LNCAP (cell line): ENCODE results near the gene SLC2A9.

Experiments
- CTCF ChIP-seq: fragments of 450-650 bp; IDR thresholded peaks from 2 replicates; pipeline ENCODE4 v1.5.1; 2017; ENCODE audit warnings: mild to moderate bottlenecking

Gene SLC2A9

GRCh38 chr4:10023806-10024205, 2.5 kb upstream of the SLC2A9 start:
- TF ChIP-seq CTCF, result no peak

- TF ChIP-seq CTCF, result no peak
Observed at GRCh38 chr4:10023050-10023419, 1.7 kb upstream of the SLC2A9 start.

DNA sequence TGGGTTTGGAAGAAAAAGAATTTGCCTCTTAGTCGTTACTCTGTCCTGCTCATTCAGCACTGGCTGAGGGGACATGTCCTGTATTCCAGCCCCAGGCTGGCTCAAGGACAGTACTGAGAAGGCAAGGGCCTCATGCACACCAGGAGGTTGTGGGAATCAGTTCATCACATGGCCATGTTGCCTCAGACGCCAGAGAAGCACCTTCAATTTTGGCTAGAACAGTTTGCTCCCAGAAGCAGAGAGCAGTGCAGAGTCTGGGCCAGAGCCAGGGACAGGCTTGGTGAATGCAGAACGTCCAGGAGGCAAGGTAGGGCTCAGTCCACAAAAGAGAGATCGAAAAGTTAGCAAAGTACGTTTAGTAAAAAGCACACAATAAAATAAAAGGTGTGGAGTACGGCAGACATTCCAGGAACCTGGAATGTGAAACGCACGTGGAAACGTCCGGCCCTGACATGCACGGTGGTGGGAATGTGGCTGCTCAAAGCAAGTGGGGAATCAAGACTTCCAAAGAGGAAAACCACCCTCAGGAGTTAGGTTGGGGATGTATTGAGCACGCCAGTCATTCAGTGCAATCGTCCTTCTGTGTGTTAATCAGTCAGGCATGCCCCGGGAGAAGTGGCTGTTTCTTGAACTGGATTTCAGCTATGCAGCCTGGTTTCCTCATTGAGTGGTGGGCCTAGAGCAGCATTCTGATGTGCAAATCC, 1.2 kb upstream of the SLC2A9 start:
- no peak for TF ChIP-seq CTCF

GRCh38 chr4:10021653-10022023, 341 bp upstream of the SLC2A9 start:
- no peak for TF ChIP-seq CTCF

- TF ChIP-seq CTCF, result no peak
Observed at GRCh38 chr4:10020106-10020505, 1.2 kb downstream of the SLC2A9 start.

GRCh38 chr4:10019521-10020051, 1.7 kb downstream of the SLC2A9 start:
- TF ChIP-seq CTCF, result no peak

- peak; percentile 100 for TF ChIP-seq CTCF
Observed at GRCh38 chr4:10018818-10019461, 2.4 kb downstream of the SLC2A9 start.
